ENCODE measurements around the gene MFSD6L. TPM values are rescaled to one million over a fixed set of nuclear protein-coding genes. Genes with fewer than 3 reads are reported as not detected.

MFSD6L gene
- total and polyA plus RNA-seq, 4 donors, result 0.11 to 0.36 (median 0.16) TPM; not detected in 1

GRCh38 chr17:8826808-8827435, 27.8 kb upstream of the MFSD6L start:
- no peak overlapping the region for H3K4me3 ChIP-seq (ENCODE audit: low read depth, low read length)
- WGBS (ENCODE audit: insufficient coverage), result 83% methylated on average over 16 of the region's 19 CpGs
- H3K27ac ChIP-seq (ENCODE audit: low read depth, low read length), result no peak overlapping the region
- peaks cover 8% of the 10 kb centered on the region for H3K9me3 ChIP-seq (ENCODE audit: control insufficient read depth, insufficient read depth, low read length)
- no peaks in the 10 kb centered on the region for H3K4me1 ChIP-seq (ENCODE audit: control insufficient read depth, insufficient read depth, low read length)
- H3K36me3 ChIP-seq (ENCODE audit: control insufficient read depth, insufficient read depth, low read length), result peaks cover 4% of the 10 kb centered on the region
- DNase-seq (ENCODE audit: low read depth in 4 of 6, low spot score in 6 of 6), result no peak
- no peaks in the 10 kb centered on the region for H3K27me3 ChIP-seq (ENCODE audit: control insufficient read depth, insufficient read depth, low read length)

DNA sequence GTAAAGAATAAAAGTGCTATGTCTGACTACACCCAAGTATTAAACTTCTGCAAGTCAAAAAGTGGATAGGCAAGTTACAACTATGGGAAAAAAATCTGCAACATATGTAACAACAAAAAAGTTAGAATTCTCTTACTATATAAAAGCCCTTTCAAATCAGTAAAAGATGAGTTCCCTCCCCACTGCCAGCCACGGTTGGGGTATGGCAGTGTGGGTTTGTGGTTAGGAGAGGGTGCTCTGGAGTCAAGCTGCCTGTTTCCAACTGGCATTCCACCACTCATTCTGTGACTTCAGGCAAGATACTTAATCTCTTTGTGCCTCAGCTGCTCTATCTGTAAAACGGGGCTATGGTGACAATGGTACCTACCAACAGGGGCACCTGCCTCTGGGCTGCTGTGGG, 26.6 kb upstream of the MFSD6L start:
- H3K27me3 ChIP-seq (ENCODE audit: control insufficient read depth, insufficient read depth, low read length), result no peaks in the 10 kb centered on the region
- H3K9me3 ChIP-seq (ENCODE audit: control insufficient read depth, insufficient read depth, low read length), result peaks cover 8% of the 10 kb centered on the region
- no peak for DNase-seq (ENCODE audit: low read depth in 4 of 6, low spot score in 6 of 6)
- no peaks in the 10 kb centered on the region for H3K4me1 ChIP-seq (ENCODE audit: control insufficient read depth, insufficient read depth, low read length)
- H3K4me3 ChIP-seq (ENCODE audit: low read depth, low read length), result no peak overlapping the region
- WGBS (ENCODE audit: insufficient coverage), result 80% methylated on average over 1 of the region's 2 CpGs
- H3K36me3 ChIP-seq (ENCODE audit: control insufficient read depth, insufficient read depth, low read length), result peaks cover 4% of the 10 kb centered on the region
- no peak overlapping the region for H3K27ac ChIP-seq (ENCODE audit: low read depth, low read length)

DNA sequence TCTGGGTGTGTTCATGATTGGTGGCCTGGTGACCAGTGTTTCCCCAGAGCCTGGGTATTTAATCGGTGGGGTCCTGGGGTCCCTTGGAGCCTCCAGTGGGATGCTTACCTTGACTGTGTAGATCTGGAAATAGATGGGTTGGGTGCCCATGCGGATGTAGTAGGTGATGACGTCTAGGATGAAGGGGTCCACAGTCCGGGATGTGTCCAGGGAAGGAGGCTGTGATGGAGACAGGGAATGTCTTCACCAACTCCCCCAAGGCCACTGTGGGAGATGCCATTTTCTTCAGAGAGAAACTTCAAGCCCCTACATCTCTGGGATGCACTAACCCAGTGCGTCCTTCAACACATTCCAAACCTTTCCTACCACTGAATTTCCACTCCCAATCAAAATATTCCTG, 24.1 kb upstream of the MFSD6L start:
- H3K4me3 ChIP-seq (ENCODE audit: low read depth, low read length), result no peak overlapping the region
- DNase-seq (ENCODE audit: low read depth in 4 of 6, low spot score in 6 of 6), result no peak
- H3K9me3 ChIP-seq (ENCODE audit: control insufficient read depth, insufficient read depth, low read length), result peaks cover 8% of the 10 kb centered on the region
- H3K36me3 ChIP-seq (ENCODE audit: control insufficient read depth, insufficient read depth, low read length), result no peaks in the 10 kb centered on the region
- H3K4me1 ChIP-seq (ENCODE audit: control insufficient read depth, insufficient read depth, low read length), result no peaks in the 10 kb centered on the region
- 91% methylated on average over 4 of the region's 5 CpGs for WGBS (ENCODE audit: insufficient coverage)
- no peak overlapping the region for H3K27ac ChIP-seq (ENCODE audit: low read depth, low read length)
- H3K27me3 ChIP-seq (ENCODE audit: control insufficient read depth, insufficient read depth, low read length), result no peaks in the 10 kb centered on the region

- no peaks in the 10 kb centered on the region for H3K4me1 ChIP-seq (ENCODE audit: control insufficient read depth, insufficient read depth, low read length)
- H3K27me3 ChIP-seq (ENCODE audit: control insufficient read depth, insufficient read depth, low read length), result no peaks in the 10 kb centered on the region
- 69% methylated on average over 3 of the region's 5 CpGs for WGBS (ENCODE audit: insufficient coverage)
- H3K36me3 ChIP-seq (ENCODE audit: control insufficient read depth, insufficient read depth, low read length), result no peaks in the 10 kb centered on the region
- no peak for DNase-seq (ENCODE audit: low read depth in 4 of 6, low spot score in 6 of 6)
- H3K4me3 ChIP-seq (ENCODE audit: low read depth, low read length), result no peak overlapping the region
- H3K9me3 ChIP-seq (ENCODE audit: control insufficient read depth, insufficient read depth, low read length), result peaks cover 8% of the 10 kb centered on the region
- H3K27ac ChIP-seq (ENCODE audit: low read depth, low read length), result no peak overlapping the region
Measured at GRCh38 chr17:8822401-8823035, 23.4 kb upstream of the MFSD6L start.

GRCh38 chr17:8821446-8822105, 22.4 kb upstream of the MFSD6L start:
- H3K27ac ChIP-seq (ENCODE audit: low read depth, low read length), result no peak overlapping the region
- WGBS (ENCODE audit: insufficient coverage), result 83% methylated on average over 4 of the region's 10 CpGs
- H3K4me1 ChIP-seq (ENCODE audit: control insufficient read depth, insufficient read depth, low read length), result no peaks in the 10 kb centered on the region
- DNase-seq (ENCODE audit: low read depth in 4 of 6, low spot score in 6 of 6), result no peak
- H3K9me3 ChIP-seq (ENCODE audit: control insufficient read depth, insufficient read depth, low read length), result peaks cover 8% of the 10 kb centered on the region
- H3K4me3 ChIP-seq (ENCODE audit: low read depth, low read length), result no peak overlapping the region
- no peaks in the 10 kb centered on the region for H3K36me3 ChIP-seq (ENCODE audit: control insufficient read depth, insufficient read depth, low read length)
- no peaks in the 10 kb centered on the region for H3K27me3 ChIP-seq (ENCODE audit: control insufficient read depth, insufficient read depth, low read length)

DNA sequence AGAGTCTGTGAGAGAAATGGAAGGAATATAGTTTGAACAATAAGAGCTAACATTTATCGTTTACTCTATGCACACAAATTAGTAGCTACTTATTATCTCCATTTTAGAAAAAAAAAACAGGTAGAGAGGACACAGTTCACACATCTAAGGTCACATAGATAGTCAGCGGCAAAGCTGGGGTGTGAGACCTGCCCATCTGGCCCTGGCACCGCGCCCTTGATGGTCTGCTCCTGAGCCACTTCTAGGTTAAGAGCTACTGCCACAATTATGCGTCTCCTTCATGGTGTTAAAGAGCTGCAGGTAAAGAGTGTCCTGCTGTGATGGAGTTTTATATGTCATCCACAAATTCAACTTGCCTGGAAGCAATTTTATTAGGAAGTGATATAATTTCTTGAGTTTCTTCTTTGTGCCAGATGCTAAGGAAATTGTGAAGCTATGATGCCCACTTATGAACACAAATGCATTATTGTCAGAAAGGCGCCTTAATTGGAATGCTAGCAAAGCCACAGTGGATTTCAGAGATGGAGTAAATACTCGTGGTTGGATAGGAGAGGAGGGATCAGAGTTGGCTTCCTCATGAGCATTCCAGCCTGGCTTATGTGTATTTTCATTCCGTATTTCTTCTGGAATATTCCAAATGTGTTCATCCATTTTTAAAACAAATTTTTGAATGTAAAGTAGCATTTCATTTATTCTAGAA, 21.3 kb upstream of the MFSD6L start:
- 84% methylated on average over 7 of the region's 8 CpGs for WGBS (ENCODE audit: insufficient coverage)
- DNase-seq (ENCODE audit: low read depth in 4 of 6, low spot score in 6 of 6), result no peak
- Histone ChIP-seq H3K36me3 (ENCODE audit: control insufficient read depth, insufficient read depth, low read length) (no peaks in the 10 kb centered on the region), H3K27ac (ENCODE audit: low read depth, low read length) (no peak overlapping the region), H3K4me1 (ENCODE audit: control insufficient read depth, insufficient read depth, low read length) (no peaks in the 10 kb centered on the region), H3K9me3 (ENCODE audit: control insufficient read depth, insufficient read depth, low read length) (peaks cover 6% of the 10 kb centered on the region), H3K4me3 (ENCODE audit: low read depth, low read length) (no peak overlapping the region), H3K27me3 (ENCODE audit: control insufficient read depth, insufficient read depth, low read length) (no peaks in the 10 kb centered on the region)

GRCh38 chr17:8818654-8819330, 19.6 kb upstream of the MFSD6L start:
- Histone ChIP-seq H3K9me3 (ENCODE audit: control insufficient read depth, insufficient read depth, low read length) (no peaks in the 10 kb centered on the region), H3K27ac (ENCODE audit: low read depth, low read length) (no peak overlapping the region), H3K27me3 (ENCODE audit: control insufficient read depth, insufficient read depth, low read length) (no peaks in the 10 kb centered on the region), H3K4me1 (ENCODE audit: control insufficient read depth, insufficient read depth, low read length) (no peaks in the 10 kb centered on the region), H3K4me3 (ENCODE audit: low read depth, low read length) (no peak overlapping the region), H3K36me3 (ENCODE audit: control insufficient read depth, insufficient read depth, low read length) (no peaks in the 10 kb centered on the region)
- 40% methylated on average over 3 of the region's 3 CpGs for WGBS (ENCODE audit: insufficient coverage)
- DNase-seq (ENCODE audit: low read depth in 4 of 6, low spot score in 6 of 6), result no peak

DNA sequence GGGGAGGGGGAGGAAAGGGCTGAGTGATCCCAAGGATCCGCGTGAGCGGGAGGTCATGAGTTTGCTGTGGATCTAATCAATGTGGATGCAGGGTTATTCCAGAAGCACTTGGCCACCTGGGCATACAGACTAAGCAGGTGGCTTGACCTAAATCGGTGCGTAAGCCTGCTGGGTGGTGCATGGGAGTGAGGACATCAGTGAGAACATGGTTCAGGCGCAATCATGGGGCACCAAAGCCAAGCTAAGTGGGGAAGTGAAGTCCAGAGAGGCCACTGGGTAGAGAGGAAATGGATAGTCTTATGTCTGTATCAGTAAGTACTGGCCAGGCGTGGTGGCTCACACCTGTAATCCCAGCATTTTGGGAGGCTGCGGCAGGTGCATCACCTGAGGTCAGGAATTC, 18.9 kb upstream of the MFSD6L start:
- no peaks in the 10 kb centered on the region for H3K4me1 ChIP-seq (ENCODE audit: control insufficient read depth, insufficient read depth, low read length)
- 89% methylated on average over 8 of the region's 8 CpGs for WGBS (ENCODE audit: insufficient coverage)
- no peaks in the 10 kb centered on the region for H3K9me3 ChIP-seq (ENCODE audit: control insufficient read depth, insufficient read depth, low read length)
- no peaks in the 10 kb centered on the region for H3K36me3 ChIP-seq (ENCODE audit: control insufficient read depth, insufficient read depth, low read length)
- no peak overlapping the region for H3K4me3 ChIP-seq (ENCODE audit: low read depth, low read length)
- H3K27ac ChIP-seq (ENCODE audit: low read depth, low read length), result no peak overlapping the region
- no peaks in the 10 kb centered on the region for H3K27me3 ChIP-seq (ENCODE audit: control insufficient read depth, insufficient read depth, low read length)
- no peak for DNase-seq (ENCODE audit: low read depth in 4 of 6, low spot score in 6 of 6)

- Histone ChIP-seq H3K9me3 (ENCODE audit: control insufficient read depth, insufficient read depth, low read length) (no peaks in the 10 kb centered on the region), H3K27me3 (ENCODE audit: control insufficient read depth, insufficient read depth, low read length) (no peaks in the 10 kb centered on the region), H3K4me3 (ENCODE audit: low read depth, low read length) (no peak overlapping the region), H3K27ac (ENCODE audit: low read depth, low read length) (no peak overlapping the region), H3K36me3 (ENCODE audit: control insufficient read depth, insufficient read depth, low read length) (no peaks in the 10 kb centered on the region), H3K4me1 (ENCODE audit: control insufficient read depth, insufficient read depth, low read length) (no peaks in the 10 kb centered on the region)
- DNase-seq (ENCODE audit: low read depth in 4 of 6, low spot score in 6 of 6), result no peak
- WGBS (ENCODE audit: insufficient coverage), result no CpG with 5 or more reads among the region's 4 CpGs
Measured at GRCh38 chr17:8806926-8807550, 7.9 kb upstream of the MFSD6L start.

Data from spinal cord (tissue), 10 donors.